ENCODE measurements around the gene SLIT3.

DNA sequence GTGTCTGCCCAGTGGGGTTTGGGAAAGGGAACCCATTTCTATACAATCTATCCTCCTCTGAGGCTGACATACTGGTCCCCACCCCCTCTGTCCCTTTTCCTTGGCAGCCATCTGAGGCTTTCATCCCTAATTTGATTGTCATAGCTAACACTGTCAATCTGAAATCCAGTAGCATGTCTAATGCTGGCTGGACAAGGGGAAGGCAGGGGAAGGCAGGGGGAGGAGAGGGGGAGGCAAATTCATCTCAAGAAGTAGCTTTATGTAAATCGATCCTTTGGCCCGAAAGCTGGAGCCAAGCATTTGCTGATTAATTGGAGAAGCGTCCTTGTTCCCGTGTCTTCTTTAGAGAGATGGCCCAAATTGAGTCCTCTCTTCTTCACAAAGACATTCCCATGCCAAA, 407.7 kb downstream of the SLIT3 start:
- TF ChIP-seq, protein P1, sequence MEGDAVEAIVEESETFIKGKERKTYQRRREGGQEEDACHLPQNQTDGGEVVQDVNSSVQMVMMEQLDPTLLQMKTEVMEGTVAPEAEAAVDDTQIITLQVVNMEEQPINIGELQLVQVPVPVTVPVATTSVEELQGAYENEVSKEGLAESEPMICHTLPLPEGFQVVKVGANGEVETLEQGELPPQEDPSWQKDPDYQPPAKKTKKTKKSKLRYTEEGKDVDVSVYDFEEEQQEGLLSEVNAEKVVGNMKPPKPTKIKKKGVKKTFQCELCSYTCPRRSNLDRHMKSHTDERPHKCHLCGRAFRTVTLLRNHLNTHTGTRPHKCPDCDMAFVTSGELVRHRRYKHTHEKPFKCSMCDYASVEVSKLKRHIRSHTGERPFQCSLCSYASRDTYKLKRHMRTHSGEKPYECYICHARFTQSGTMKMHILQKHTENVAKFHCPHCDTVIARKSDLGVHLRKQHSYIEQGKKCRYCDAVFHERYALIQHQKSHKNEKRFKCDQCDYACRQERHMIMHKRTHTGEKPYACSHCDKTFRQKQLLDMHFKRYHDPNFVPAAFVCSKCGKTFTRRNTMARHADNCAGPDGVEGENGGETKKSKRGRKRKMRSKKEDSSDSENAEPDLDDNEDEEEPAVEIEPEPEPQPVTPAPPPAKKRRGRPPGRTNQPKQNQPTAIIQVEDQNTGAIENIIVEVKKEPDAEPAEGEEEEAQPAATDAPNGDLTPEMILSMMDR (IDR thresholded peaks at IDR 0.05) = no peak
- TF ChIP-seq POLR2A (IDR thresholded peaks at IDR 0.05) = no peak

Measured in right lobe of liver (tissue), 4 donors.